DMS53 (cell line): ENCODE results near the gene CFAP77.
A peak's percentile ranks its signal among the peaks of the same experiment; 100 is the strongest.
"Not testable (repeated sequence)": the region's sequence is repeated elsewhere in the genome, so short reads cannot be mapped to it uniquely, and the experiment has no call there.

ENCODE experiments used
- DNase-seq: peaks from one replicate; lab custom pipeline; 2025; lab: John Stamatoyannopoulos, UW

CFAP77 gene

GRCh38 chr9:132547976-132548730, 138.1 kb downstream of the CFAP77 start:
- DNase-seq, result peak; percentile 12

GRCh38 chr9:132548751-132549640, 139.0 kb downstream of the CFAP77 start:
- no peak for DNase-seq

- no peak for DNase-seq
Measured at GRCh38 chr9:132551556-132551955, 141.5 kb downstream of the CFAP77 start.

- no peak for DNase-seq
Measured at GRCh38 chr9:132552041-132552440, 142.0 kb downstream of the CFAP77 start.

- DNase-seq, result no peak
Measured at GRCh38 chr9:132554755-132555154, 144.7 kb downstream of the CFAP77 start.

GRCh38 chr9:132555528-132555927, 145.5 kb downstream of the CFAP77 start:
- DNase-seq, result no peak

GRCh38 chr9:132556235-132556634, 146.2 kb downstream of the CFAP77 start:
- no peak for DNase-seq

GRCh38 chr9:132556714-132557113, 146.7 kb downstream of the CFAP77 start:
- DNase-seq, result no peak

GRCh38 chr9:132557159-132557558, 147.1 kb downstream of the CFAP77 start:
- DNase-seq, result no peak

GRCh38 chr9:132559711-132560110, 149.7 kb downstream of the CFAP77 start:
- DNase-seq, result no peak

GRCh38 chr9:132560616-132561202, 150.7 kb downstream of the CFAP77 start:
- DNase-seq, result no peak

GRCh38 chr9:132562306-132562573, 152.2 kb downstream of the CFAP77 start:
- no peak for DNase-seq

- DNase-seq, result no peak
Measured at GRCh38 chr9:132564526-132564925, 154.5 kb downstream of the CFAP77 start.

GRCh38 chr9:132568787-132569186, 158.8 kb downstream of the CFAP77 start:
- DNase-seq, result not testable (repeated sequence)

- no peak for DNase-seq
Measured at GRCh38 chr9:132571806-132572600, 162.0 kb downstream of the CFAP77 start.

GRCh38 chr9:132572921-132573320, 162.9 kb downstream of the CFAP77 start:
- no peak for DNase-seq

- DNase-seq, result peak; percentile 92
Measured at GRCh38 chr9:132575005-132575609, 165.1 kb downstream of the CFAP77 start.

GRCh38 chr9:132575811-132576210, 165.8 kb downstream of the CFAP77 start:
- DNase-seq, result no peak

GRCh38 chr9:132577119-132577518, 167.1 kb downstream of the CFAP77 start:
- no peak for DNase-seq

GRCh38 chr9:132578367-132578932, 168.4 kb downstream of the CFAP77 start:
- DNase-seq, result no peak

GRCh38 chr9:132579427-132579798, 169.4 kb downstream of the CFAP77 start:
- no peak for DNase-seq
